Memory B cell (primary cell): ENCODE data around the gene OR1A2.
"Not testable (repeated sequence)": the region's sequence is repeated elsewhere in the genome, so short reads cannot be mapped to it uniquely, and the experiment has no call there.

Source experiments
- ATAC-seq: fragments of 150-1000 bp; cut with Tn5 transposase; 2 replicates; pipeline ENCODE4 v1.10.0; 2021; ENCODE audit warnings: low read depth, mild to moderate bottlenecking, moderate library complexity
- DNase-seq, 2 donors: peaks; one replicate each; pipeline ENCODE4 v3.0.0; 2022; ENCODE audit warnings: low spot score in 2 of 2
- H3K27ac Mint-ChIP-seq: one replicate; pipeline ENCODE4 v1.8.0; 2022; ENCODE audit warnings: mild to moderate bottlenecking, moderate library complexity, mixed read lengths
- H3K27me3 Mint-ChIP-seq: one replicate; pipeline ENCODE4 v1.8.0; 2022; ENCODE audit warnings: mixed read lengths
- H3K36me3 Mint-ChIP-seq: one replicate; pipeline ENCODE4 v1.8.0; 2022; ENCODE audit warnings: mild to moderate bottlenecking, mixed read lengths
- H3K4me1 Mint-ChIP-seq: one replicate; pipeline ENCODE4 v1.8.0; 2022; ENCODE audit warnings: mixed read lengths
- H3K4me3 Mint-ChIP-seq: one replicate; pipeline ENCODE4 v1.8.0; 2022; ENCODE audit warnings: mild to moderate bottlenecking, moderate library complexity, mixed read lengths
- H3K9me3 Mint-ChIP-seq: one replicate; pipeline ENCODE4 v1.8.0; 2022; ENCODE audit warnings: mixed read lengths

Gene OR1A2

GRCh38 chr17:3241044-3241443, 43.7 kb downstream of the OR1A2 start:
- not testable (repeated sequence) for DNase-seq, H3K27ac Mint-ChIP-seq, H3K27me3 Mint-ChIP-seq, H3K4me1 Mint-ChIP-seq, ATAC-seq, H3K4me3 Mint-ChIP-seq, H3K36me3 Mint-ChIP-seq, H3K9me3 Mint-ChIP-seq

- H3K9me3 Mint-ChIP-seq, H3K27me3 Mint-ChIP-seq, H3K27ac Mint-ChIP-seq, DNase-seq, H3K4me3 Mint-ChIP-seq, H3K4me1 Mint-ChIP-seq, H3K36me3 Mint-ChIP-seq: not testable (repeated sequence)
- peak; percentile 65 for ATAC-seq
These were observed 47.5 kb downstream of the OR1A2 start for GRCh38 chr17:3244841-3245240.
